HK-2 (cell line): ENCODE measurements around the gene RPTOR.
A peak's percentile ranks its signal among the peaks of the same experiment; 100 is the strongest.
"Not testable (repeated sequence)": the region's sequence is repeated elsewhere in the genome, so short reads cannot be mapped to it uniquely, and the experiment has no call there.

Experiments used
- DNase-seq: peaks from one replicate; pipeline ENCODE4 v3.0.0-alpha.2; 2018; ENCODE audit not compliant: unreplicated experiment

RPTOR gene

GRCh38 chr17:80743181-80743771, 198.6 kb downstream of the RPTOR start:
- DNase-seq, result no peak

- DNase-seq, result not testable (repeated sequence)
Measured at GRCh38 chr17:80743973-80744372, 199.3 kb downstream of the RPTOR start.

GRCh38 chr17:80744725-80745124, 200.1 kb downstream of the RPTOR start:
- DNase-seq, result not testable (repeated sequence)

- DNase-seq, result no peak
Measured at GRCh38 chr17:80745183-80745582, 200.5 kb downstream of the RPTOR start.

- DNase-seq, result no peak
Measured at GRCh38 chr17:80746262-80746935, 201.8 kb downstream of the RPTOR start.

GRCh38 chr17:80747469-80747868, 202.8 kb downstream of the RPTOR start:
- no peak for DNase-seq

GRCh38 chr17:80749611-80750010, 205.0 kb downstream of the RPTOR start:
- no peak for DNase-seq

- DNase-seq, result no peak
Measured at GRCh38 chr17:80750263-80750662, 205.6 kb downstream of the RPTOR start.

- no peak for DNase-seq
Measured at GRCh38 chr17:80751070-80751945, 206.7 kb downstream of the RPTOR start.

- DNase-seq, result no peak
Measured at GRCh38 chr17:80751946-80752581, 207.4 kb downstream of the RPTOR start.

GRCh38 chr17:80753685-80754345, 209.2 kb downstream of the RPTOR start:
- DNase-seq, result no peak

- DNase-seq, result no peak
Measured at GRCh38 chr17:80754846-80755245, 210.2 kb downstream of the RPTOR start.

GRCh38 chr17:80755650-80756405, 211.2 kb downstream of the RPTOR start:
- DNase-seq, result no peak

- DNase-seq, result no peak
Measured at GRCh38 chr17:80758481-80759376, 214.1 kb downstream of the RPTOR start.

GRCh38 chr17:80759377-80759673, 214.7 kb downstream of the RPTOR start:
- no peak for DNase-seq

- no peak for DNase-seq
Measured at GRCh38 chr17:80760511-80760911, 215.9 kb downstream of the RPTOR start.

GRCh38 chr17:80761110-80761871, 216.7 kb downstream of the RPTOR start:
- peak; percentile 21 for DNase-seq

GRCh38 chr17:80762076-80762475, 217.4 kb downstream of the RPTOR start:
- no peak for DNase-seq

GRCh38 chr17:80763293-80763867, 218.7 kb downstream of the RPTOR start:
- no peak for DNase-seq
